Large intestine (tissue), 12 donors: ENCODE data around the gene TBC1D9. TPM values are rescaled to one million over a fixed set of nuclear protein-coding genes. Genes with fewer than 3 reads are reported as not detected.
A peak's percentile ranks its signal among the peaks of the same experiment; 100 is the strongest.

Experiments
- DNase-seq, 2 donors: peaks; one replicate each; pipeline versions ENCODE4 v3.0.0 to v3.0.0-alpha.2; 2013
- H3K27ac ChIP-seq: one replicate; pipeline ENCODE4 v1.5.1; 2013; ENCODE audit warnings: low read length
- H3K27me3 ChIP-seq: 2 replicates; pipeline ENCODE4 v1.6.1; 2013; ENCODE audit warnings: low read length; ENCODE audit not compliant: control insufficient read depth, insufficient read depth
- H3K36me3 ChIP-seq: 2 replicates; pipeline ENCODE4 v1.6.1; 2013; ENCODE audit warnings: low read length; ENCODE audit not compliant: control insufficient read depth, insufficient read depth
- H3K4me1 ChIP-seq: one replicate; pipeline ENCODE4 v1.6.1; 2013; ENCODE audit warnings: low read length; ENCODE audit not compliant: control insufficient read depth, insufficient read depth
- H3K4me3 ChIP-seq: one replicate; pipeline ENCODE4 v1.5.1; 2013; ENCODE audit warnings: low read length
- H3K9me3 ChIP-seq: one replicate; pipeline ENCODE4 v1.6.1; 2013; ENCODE audit warnings: mild to moderate bottlenecking, low read depth, low read length, moderate library complexity; ENCODE audit not compliant: control insufficient read depth
- WGBS: methylation state at CpG from one replicate; pipeline ENCODE4 v1.1.5; 2013; ENCODE audit warnings: low lambda C conversion rate; ENCODE audit not compliant: insufficient coverage; 5-methylcytosine and 5-hydroxymethylcytosine counted together
- long read RNA-seq, 11 donors: transcript quantifications; one replicate each; lab custom pipeline, GENCODE V29; 2026
- polyA plus RNA-seq: library from polyadenylated mRNA; unstranded; fragments of 120-200 nt; gene quantifications from one replicate; pipeline ENCODE4 v1.2.1, GENCODE V29; 2013

The TBC1D9 gene
- 27.9 TPM for polyA plus RNA-seq
- long read RNA-seq, donor 1: 0 reads
- long read RNA-seq, donor 2, full-length matches to known transcripts: 3 of 3 reads
- long read RNA-seq, donor 2, partial matches to known transcripts: 0 of 3 reads
- long read RNA-seq, donor 2, other reads (novel, unspliced or antisense): 0 of 3 reads
- long read RNA-seq, donor 3, full-length matches to known transcripts: 4 of 4 reads
- long read RNA-seq, donor 3, partial matches to known transcripts: 0 of 4 reads
- long read RNA-seq, donor 3, other reads (novel, unspliced or antisense): 0 of 4 reads
- long read RNA-seq, donor 4: 0 reads
- long read RNA-seq, donor 5, full-length matches to known transcripts: 1 of 1 reads
- long read RNA-seq, donor 5, partial matches to known transcripts: 0 of 1 reads
- long read RNA-seq, donor 5, other reads (novel, unspliced or antisense): 0 of 1 reads
- long read RNA-seq, donor 6, full-length matches to known transcripts: 1 of 1 reads
- long read RNA-seq, donor 6, partial matches to known transcripts: 0 of 1 reads
- long read RNA-seq, donor 6, other reads (novel, unspliced or antisense): 0 of 1 reads
- long read RNA-seq, donor 7: 0 reads
- long read RNA-seq, donor 8, full-length matches to known transcripts: 1 of 1 reads
- long read RNA-seq, donor 8, partial matches to known transcripts: 0 of 1 reads
- long read RNA-seq, donor 8, other reads (novel, unspliced or antisense): 0 of 1 reads
- long read RNA-seq, donor 9, full-length matches to known transcripts: 1 of 1 reads
- long read RNA-seq, donor 9, partial matches to known transcripts: 0 of 1 reads
- long read RNA-seq, donor 9, other reads (novel, unspliced or antisense): 0 of 1 reads
- long read RNA-seq, donor 10, full-length matches to known transcripts: 6 of 6 reads
- long read RNA-seq, donor 10, partial matches to known transcripts: 0 of 6 reads
- long read RNA-seq, donor 10, other reads (novel, unspliced or antisense): 0 of 6 reads
- long read RNA-seq, donor 11: 0 reads

DNA sequence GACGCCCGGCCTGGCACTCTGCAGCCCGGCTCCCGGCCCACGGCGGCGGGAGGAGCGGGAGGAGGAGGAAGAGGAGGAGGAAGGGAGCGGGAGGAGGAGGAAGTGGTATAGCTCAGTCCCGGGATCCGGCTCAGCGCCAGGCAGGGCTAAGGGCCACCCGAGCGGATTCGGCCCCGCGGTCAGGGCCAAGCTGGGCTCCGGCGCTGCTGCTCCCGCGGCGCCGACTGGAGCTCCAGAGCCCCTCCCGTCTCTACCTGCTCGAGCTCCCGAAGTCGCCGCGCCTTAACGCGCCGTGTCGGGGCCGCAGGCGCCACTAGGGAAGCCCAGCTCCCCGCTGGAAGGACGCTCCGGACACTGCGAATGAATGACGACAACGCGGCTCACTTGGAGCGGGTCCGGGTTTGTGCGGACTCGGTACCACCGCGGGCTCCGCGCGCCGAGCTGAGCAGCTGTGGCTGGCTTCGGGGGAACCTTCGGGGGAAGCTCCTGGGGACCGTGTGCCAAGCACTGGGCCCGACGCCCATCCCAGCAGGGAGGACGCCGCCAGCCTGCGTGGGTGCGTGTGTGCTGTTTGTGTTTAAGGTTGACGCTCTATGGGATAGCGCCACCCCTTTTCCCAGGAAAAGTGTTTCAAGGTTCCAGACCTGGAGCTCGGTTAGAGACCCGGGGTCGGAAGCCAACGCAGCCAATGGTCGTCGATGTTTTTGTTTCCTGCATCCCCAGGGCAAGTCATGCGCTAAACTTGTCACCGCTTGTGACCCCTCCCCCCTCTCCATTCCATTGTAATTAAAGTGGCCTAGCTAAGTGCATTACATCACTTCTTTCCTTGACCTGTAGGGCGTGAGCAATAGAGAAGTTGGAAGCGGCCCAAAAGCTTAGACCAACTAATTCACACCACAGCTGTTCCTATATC is at the start of gene TBC1D9:
TSS of gene TBC1D9 (minus strand) at position 67 of the 913 bp plus-strand sequence. CDS start 340 bp downstream, outside the sequence.
- Histone ChIP-seq H3K9me3 (no peaks in the 10 kb centered on the region), H3K4me1 (peaks cover 13% of the 10 kb centered on the region), H3K4me3 (peak within 1 kb of the TSS; percentile 67), H3K27ac (peak within 1 kb of the TSS; percentile 97), H3K27me3 (no peaks in the 10 kb centered on the region), H3K36me3 (no peaks in the 10 kb centered on the region)
- DNase-seq: peak; percentile 91 to 96
- no CpG with 5 or more reads among the region's 73 CpGs for WGBS

DNA sequence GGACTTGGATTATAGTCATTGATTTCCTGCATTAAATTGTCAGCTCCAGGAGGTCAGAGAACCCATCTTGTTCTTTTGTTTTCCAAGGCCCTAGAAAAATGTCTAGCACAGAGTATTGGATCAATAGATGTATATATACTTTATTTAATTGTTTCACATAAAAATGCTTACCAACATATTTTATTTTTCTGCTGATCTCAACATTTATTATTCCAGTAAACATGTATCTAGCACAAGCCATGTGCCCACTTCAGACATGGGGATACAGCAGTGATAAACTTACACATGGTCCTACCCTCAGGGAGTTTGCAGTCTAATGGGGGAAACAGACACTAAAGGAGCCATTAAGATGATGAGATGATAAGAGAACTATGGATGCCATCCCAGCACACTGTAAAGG is 49.1 kb upstream of the TBC1D9 start:
- Histone ChIP-seq H3K4me3 (no peak overlapping the region), H3K9me3 (no peaks in the 10 kb centered on the region), H3K4me1 (no peaks in the 10 kb centered on the region), H3K27me3 (no peaks in the 10 kb centered on the region), H3K36me3 (no peaks in the 10 kb centered on the region), H3K27ac (no peak overlapping the region)
- DNase-seq: no peak

DNA sequence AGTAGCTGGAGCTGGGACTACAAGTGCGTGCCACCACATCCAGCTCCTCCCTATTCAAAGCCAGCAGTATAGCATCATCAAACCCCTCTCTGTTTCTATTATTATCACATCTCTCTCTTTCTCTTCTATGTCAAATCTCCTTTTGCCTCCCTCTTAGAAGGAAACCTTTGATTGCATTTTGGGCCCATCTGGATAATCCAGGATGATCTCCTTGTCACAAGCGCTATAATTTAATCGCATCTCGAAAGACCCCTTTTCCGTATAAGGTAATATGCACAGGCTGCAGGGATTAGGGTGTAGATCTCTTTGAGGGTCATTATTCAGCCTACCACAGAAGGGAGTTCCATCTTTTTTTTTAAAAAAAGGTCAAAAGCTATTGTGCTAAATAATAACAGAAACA is 46.4 kb upstream of the TBC1D9 start:
- H3K4me3 ChIP-seq: no peak overlapping the region
- no peaks in the 10 kb centered on the region for H3K27me3 ChIP-seq
- no peaks in the 10 kb centered on the region for H3K4me1 ChIP-seq
- H3K9me3 ChIP-seq: no peaks in the 10 kb centered on the region
- H3K27ac ChIP-seq: no peak overlapping the region
- no CpG with 5 or more reads among the region's 5 CpGs for WGBS
- H3K36me3 ChIP-seq: no peaks in the 10 kb centered on the region
- no peak for DNase-seq

DNA sequence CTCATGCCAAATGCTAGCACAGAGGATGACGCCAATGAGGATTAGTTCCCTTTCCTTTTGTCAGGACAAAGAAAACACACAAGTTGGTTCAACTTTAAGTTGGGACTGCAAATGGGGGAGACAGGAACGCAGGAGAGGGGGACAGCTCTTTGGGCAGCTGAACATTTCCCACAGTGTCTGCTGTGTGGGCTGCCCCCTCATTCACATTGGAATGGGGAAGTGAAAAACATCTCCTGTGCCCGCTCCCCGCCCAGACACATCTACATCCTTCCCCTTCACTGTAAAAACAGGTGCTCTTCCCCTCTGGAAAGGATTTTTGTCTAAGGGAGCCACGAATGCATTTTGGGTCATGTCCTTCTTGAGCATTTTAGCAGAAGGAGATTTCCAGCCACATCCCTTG is 44.5 kb upstream of the TBC1D9 start:
- no peak for DNase-seq
- WGBS: 60% methylated on average over 1 of the region's 5 CpGs
- Histone ChIP-seq H3K36me3 (no peaks in the 10 kb centered on the region), H3K4me1 (no peaks in the 10 kb centered on the region), H3K4me3 (no peak overlapping the region), H3K9me3 (no peaks in the 10 kb centered on the region), H3K27ac (no peak overlapping the region), H3K27me3 (no peaks in the 10 kb centered on the region)

DNA sequence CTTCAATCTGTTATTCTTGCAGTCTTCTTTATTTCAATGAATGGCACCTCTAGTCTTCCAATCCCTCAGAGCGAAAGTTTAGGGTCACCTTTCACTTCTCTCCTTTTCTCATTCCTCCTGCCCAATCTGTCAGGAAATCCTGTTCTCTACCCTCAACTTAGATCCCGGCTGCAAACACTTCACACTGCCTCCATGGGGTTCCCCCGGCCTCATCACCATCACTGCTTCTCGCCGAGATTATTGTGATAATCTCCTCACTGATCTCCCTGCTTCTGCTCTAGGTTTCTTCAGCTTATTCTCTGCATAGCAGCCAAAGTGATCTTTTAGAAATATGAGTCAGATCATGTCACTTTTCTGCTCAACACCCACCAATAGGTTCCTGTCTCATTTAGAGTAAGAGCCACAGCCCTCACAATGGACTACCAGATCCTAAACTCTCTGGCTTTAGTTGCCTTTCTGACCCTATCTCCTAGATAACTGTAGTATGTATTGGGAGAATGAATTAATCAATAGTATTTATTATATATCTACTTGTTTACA is 43.6 kb upstream of the TBC1D9 start:
- no peak overlapping the region for H3K4me3 ChIP-seq
- H3K36me3 ChIP-seq: no peaks in the 10 kb centered on the region
- no peak overlapping the region for H3K27ac ChIP-seq
- H3K9me3 ChIP-seq: no peaks in the 10 kb centered on the region
- no peak for DNase-seq
- WGBS: no CpG with 5 or more reads among the region's 5 CpGs
- no peaks in the 10 kb centered on the region for H3K4me1 ChIP-seq
- no peaks in the 10 kb centered on the region for H3K27me3 ChIP-seq

DNA sequence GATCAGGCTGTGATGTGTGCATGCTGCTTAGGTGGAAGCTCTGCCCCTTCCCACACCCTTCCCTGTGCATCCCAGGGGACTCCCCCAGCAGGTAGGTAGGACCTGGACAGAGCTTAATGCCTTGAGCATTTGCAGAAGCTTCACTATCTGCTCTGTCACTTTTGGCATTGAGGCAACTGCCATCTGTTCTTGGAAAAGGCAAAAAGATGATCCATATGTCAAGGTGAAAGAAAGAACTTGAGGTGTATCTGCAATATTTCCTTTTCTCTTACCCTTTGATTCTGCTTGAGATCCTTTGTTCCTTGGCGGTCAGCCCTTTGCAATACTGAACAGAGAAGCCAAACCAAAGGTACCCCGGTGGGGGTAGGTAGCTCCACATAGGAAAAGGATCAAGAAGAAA is 37.1 kb upstream of the TBC1D9 start:
- no peak for DNase-seq
- WGBS: no CpG with 5 or more reads among the region's 2 CpGs

DNA sequence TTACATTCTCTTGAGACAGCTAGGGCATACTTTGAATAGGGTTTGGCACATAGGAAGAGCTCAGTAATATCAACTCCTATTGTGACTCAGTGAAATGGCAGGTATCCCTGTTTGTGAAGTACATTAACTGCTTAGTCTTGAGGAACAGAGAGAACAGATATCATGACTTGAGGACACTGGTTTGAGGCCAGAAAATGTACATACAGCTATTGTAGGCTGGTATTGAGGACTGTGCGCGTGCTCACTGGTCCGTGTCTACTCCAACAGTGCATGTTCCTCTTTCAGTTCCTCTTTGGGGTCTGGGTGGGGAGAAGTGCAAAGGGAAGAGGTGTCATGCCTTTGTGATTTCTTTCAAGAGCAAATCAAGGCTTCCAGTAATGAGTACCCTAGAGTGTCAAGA is 34.6 kb upstream of the TBC1D9 start:
- no peaks in the 10 kb centered on the region for H3K36me3 ChIP-seq
- no peak overlapping the region for H3K27ac ChIP-seq
- no peaks in the 10 kb centered on the region for H3K27me3 ChIP-seq
- WGBS: no CpG with 5 or more reads among the region's 3 CpGs
- H3K9me3 ChIP-seq: peaks cover 7% of the 10 kb centered on the region
- DNase-seq: peak; percentile 21 to 23
- H3K4me3 ChIP-seq: no peak overlapping the region
- no peaks in the 10 kb centered on the region for H3K4me1 ChIP-seq

More for the DNA sequence above, 37.1 kb upstream of the TBC1D9 start:
- Histone ChIP-seq H3K4me3 (no peak overlapping the region), H3K4me1 (no peaks in the 10 kb centered on the region), H3K36me3 (no peaks in the 10 kb centered on the region), H3K27me3 (no peaks in the 10 kb centered on the region), H3K27ac (no peak overlapping the region), H3K9me3 (peaks cover 4% of the 10 kb centered on the region)

DNA sequence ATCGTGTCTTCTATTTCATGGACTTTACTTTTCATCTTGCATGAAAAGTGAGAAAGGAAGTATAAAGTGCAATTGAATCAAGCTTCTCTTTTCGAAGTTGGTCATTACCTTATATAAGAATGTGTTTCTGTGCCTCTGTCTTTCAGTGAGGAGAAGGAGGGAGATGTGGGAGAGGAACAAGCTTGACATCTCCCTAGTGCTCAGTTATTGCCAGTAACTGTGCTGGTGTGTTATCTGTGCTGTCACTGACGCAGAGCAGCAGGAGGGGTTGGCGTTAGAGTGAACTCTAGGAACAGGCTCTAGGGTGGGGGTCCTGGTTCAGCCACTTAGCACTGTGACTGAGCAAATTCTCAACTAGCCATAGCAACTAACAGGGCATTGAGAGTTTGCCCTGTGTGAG is 34.0 kb upstream of the TBC1D9 start:
- WGBS: 83% methylated on average over 2 of the region's 4 CpGs
- Histone ChIP-seq H3K27ac (no peak overlapping the region), H3K36me3 (no peaks in the 10 kb centered on the region)

DNA sequence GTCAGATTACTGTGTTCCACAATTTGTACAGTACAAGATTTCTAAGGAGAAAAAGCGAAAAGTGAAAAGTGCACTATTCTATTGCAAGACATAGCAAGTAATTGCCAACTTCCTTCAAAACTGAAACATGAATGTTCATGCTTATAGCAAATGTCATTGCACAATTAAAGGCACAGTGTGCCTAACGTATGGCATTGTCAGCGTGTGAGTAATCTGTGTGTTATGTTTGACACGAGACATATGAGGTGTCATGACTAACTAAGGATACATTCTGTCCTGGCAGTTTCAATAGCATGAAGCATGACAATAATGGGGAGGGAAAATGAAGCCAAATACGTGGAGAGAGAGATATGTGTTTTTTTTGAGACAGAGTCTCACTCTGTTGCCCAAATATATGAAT is 33.6 kb upstream of the TBC1D9 start:
- no peaks in the 10 kb centered on the region for H3K4me1 ChIP-seq
- 55% methylated on average over 2 of the region's 5 CpGs for WGBS
- H3K9me3 ChIP-seq: peaks cover 7% of the 10 kb centered on the region
- no peak overlapping the region for H3K4me3 ChIP-seq
- H3K27me3 ChIP-seq: no peaks in the 10 kb centered on the region
- DNase-seq: no peak
- no peak overlapping the region for H3K27ac ChIP-seq
- no peaks in the 10 kb centered on the region for H3K36me3 ChIP-seq

More for the DNA sequence above, 34.0 kb upstream of the TBC1D9 start:
- H3K9me3 ChIP-seq: peaks cover 7% of the 10 kb centered on the region
- H3K27me3 ChIP-seq: no peaks in the 10 kb centered on the region
- no peak overlapping the region for H3K4me3 ChIP-seq
- H3K4me1 ChIP-seq: no peaks in the 10 kb centered on the region
- no peak for DNase-seq
